SH-SY5Y (cell line): ENCODE measurements around the gene CTTN.

Experiments
- GATA2 ChIP-seq: IDR thresholded peaks from 2 replicates; pipeline ENCODE4 v1.6.1; 2011; ENCODE audit warnings: mild to moderate bottlenecking, low read depth, low read length
- GATA3 ChIP-seq: IDR thresholded peaks from 2 replicates; pipeline ENCODE4 v1.6.1; 2011; ENCODE audit warnings: low read depth, mild to moderate bottlenecking, low read length, moderate library complexity

DNA sequence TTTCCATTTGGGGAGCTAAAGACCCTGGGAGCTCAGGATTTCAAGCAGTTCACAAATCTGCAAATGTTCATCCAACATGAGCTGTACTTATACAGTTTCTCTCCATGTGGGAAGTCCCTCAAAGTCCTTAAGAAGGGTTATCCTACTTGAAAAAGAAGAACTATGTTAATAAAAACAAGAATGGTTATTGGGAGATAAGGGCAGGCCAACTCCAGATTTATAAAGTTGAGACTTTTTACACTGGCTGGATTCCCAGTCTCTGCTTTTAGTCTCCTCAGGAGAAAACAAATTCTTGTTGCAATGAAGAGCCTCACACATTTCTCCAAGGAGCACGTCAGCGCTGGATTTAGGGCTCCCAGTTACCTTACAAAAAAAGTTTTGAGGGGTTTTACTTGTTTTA lies 34.2 kb upstream of the CTTN start:
- TF ChIP-seq GATA2 (no peak), GATA3 (no peak)
